ENCODE data around the gene DDX50. TPM values are rescaled to one million over a fixed set of nuclear protein-coding genes. Genes with fewer than 3 reads are reported as not detected.
"Not testable (repeated sequence)": the region's sequence is repeated elsewhere in the genome, so short reads cannot be mapped to it uniquely, and the experiment has no call there.

The DDX50 gene
- 10 to 100 TPM in 11 of 12 donors, not detected in 1; 44.5 to 62.9 (median 49.1) TPM for polyA plus RNA-seq (ENCODE audit: insufficient read length in 12 of 12)
- long read RNA-seq, donor 1, transcript DDX50-201 (15 exons, 2,538 nt) = major isoform, 6 of 27 reads
- long read RNA-seq, donor 1, partial matches to known transcripts = 21 of 27 reads
- long read RNA-seq, donor 1, other reads (novel, unspliced or antisense) = 0 of 27 reads
- long read RNA-seq, donor 2, transcript DDX50-201 (15 exons, 2,538 nt) = major isoform, 20 of 20 reads
- long read RNA-seq, donor 2, partial matches to known transcripts = 0 of 20 reads
- long read RNA-seq, donor 2, other reads (novel, unspliced or antisense) = 0 of 20 reads
- long read RNA-seq, donor 3, partial matches to known transcripts = 7 of 9 reads
- long read RNA-seq, donor 3, other reads (novel, unspliced or antisense) = 0 of 9 reads
- long read RNA-seq, donor 4, transcript DDX50-201 (15 exons, 2,538 nt) = major isoform, 5 of 5 reads
- long read RNA-seq, donor 4, partial matches to known transcripts = 0 of 5 reads
- long read RNA-seq, donor 4, other reads (novel, unspliced or antisense) = 0 of 5 reads
- long read RNA-seq, donor 5 = 0 reads
- long read RNA-seq, donor 6, partial matches to known transcripts = 6 of 9 reads
- long read RNA-seq, donor 6, other reads (novel, unspliced or antisense) = 0 of 9 reads
- long read RNA-seq, donor 7, transcript DDX50-201 (15 exons, 2,538 nt) = major isoform, 5 of 5 reads
- long read RNA-seq, donor 7, partial matches to known transcripts = 0 of 5 reads
- long read RNA-seq, donor 7, other reads (novel, unspliced or antisense) = 0 of 5 reads
- long read RNA-seq, donor 8, transcript DDX50-201 (15 exons, 2,538 nt) = major isoform, 9 of 9 reads
- long read RNA-seq, donor 8, partial matches to known transcripts = 0 of 9 reads
- long read RNA-seq, donor 8, other reads (novel, unspliced or antisense) = 0 of 9 reads
- long read RNA-seq, donor 9, partial matches to known transcripts = 0 of 3 reads
- long read RNA-seq, donor 9, other reads (novel, unspliced or antisense) = 0 of 3 reads
- long read RNA-seq, donor 10, partial matches to known transcripts = 6 of 10 reads
- long read RNA-seq, donor 10, other reads (novel, unspliced or antisense) = 0 of 10 reads
- long read RNA-seq, donor 11, transcript DDX50-201 (15 exons, 2,538 nt) = major isoform, 9 of 24 reads
- long read RNA-seq, donor 11, partial matches to known transcripts = 15 of 24 reads
- long read RNA-seq, donor 11, other reads (novel, unspliced or antisense) = 0 of 24 reads

GRCh38 chr10:68901105-68901927 is at the start of gene DDX50:
DDX50 (plus strand) TSS chr10:68901315; CDS start chr10:68901385, 70 bp downstream.
- DNase-seq = peak; percentile 99

- DNase-seq = no peak
Measured at GRCh38 chr10:68856352-68856751, 44.8 kb upstream of the DDX50 start.

- DNase-seq = no peak
Measured at GRCh38 chr10:68857005-68857404, 44.1 kb upstream of the DDX50 start.

GRCh38 chr10:68861253-68861652 is 39.9 kb upstream of the DDX50 start:
- DNase-seq = no peak

GRCh38 chr10:68864611-68865010 is 36.5 kb upstream of the DDX50 start:
- DNase-seq = no peak

- DNase-seq = not testable (repeated sequence)
Measured at GRCh38 chr10:68868173-68868572, 32.9 kb upstream of the DDX50 start.

GRCh38 chr10:68869623-68870022 is 31.5 kb upstream of the DDX50 start:
- DNase-seq = no peak

- no peak for DNase-seq
Measured at GRCh38 chr10:68870061-68870460, 31.1 kb upstream of the DDX50 start.

- no peak for DNase-seq
Measured at GRCh38 chr10:68870545-68871104, 30.5 kb upstream of the DDX50 start.

- peak; percentile 20 for DNase-seq
Measured at GRCh38 chr10:68871105-68871711, 29.9 kb upstream of the DDX50 start.

GRCh38 chr10:68871731-68872342 is 29.3 kb upstream of the DDX50 start:
- peak; percentile 81 for DNase-seq

GRCh38 chr10:68876246-68877138 is 24.6 kb upstream of the DDX50 start:
- DNase-seq = no peak

GRCh38 chr10:68877482-68878110 is 23.5 kb upstream of the DDX50 start:
- no peak for DNase-seq

GRCh38 chr10:68878496-68878895 is 22.6 kb upstream of the DDX50 start:
- DNase-seq = no peak

GRCh38 chr10:68879628-68880027 is 21.5 kb upstream of the DDX50 start:
- DNase-seq = no peak

GRCh38 chr10:68880181-68880580 is 20.9 kb upstream of the DDX50 start:
- no peak for DNase-seq

GRCh38 chr10:68895041-68895440 is 6.1 kb upstream of the DDX50 start:
- DNase-seq = no peak

- DNase-seq = peak; percentile 80
Measured at GRCh38 chr10:68897336-68897741, 3.8 kb upstream of the DDX50 start.
